IPS DF 6.9 (cell line): ENCODE measurements around the gene CCDC201.
"Not testable (repeated sequence)": the region's sequence is repeated elsewhere in the genome, so short reads cannot be mapped to it uniquely, and the experiment has no call there.

Experiments used
- DNase-seq: peaks from one replicate; pipeline ENCODE4 v3.0.0-alpha.2; 2013; ENCODE audit warnings: low read depth, low spot score
- H3K27ac ChIP-seq: one replicate; pipeline ENCODE4 v1.5.1; 2013; ENCODE audit warnings: low read length, control low read depth
- H3K27me3 ChIP-seq: 2 replicates; pipeline ENCODE4 v1.6.1; 2013; ENCODE audit warnings: mild to moderate bottlenecking, low read length; ENCODE audit not compliant: control insufficient read depth, insufficient read depth
- H3K36me3 ChIP-seq: 2 replicates; pipeline ENCODE4 v1.6.1; 2013; ENCODE audit warnings: low read length; ENCODE audit not compliant: control insufficient read depth, insufficient read depth
- H3K4me1 ChIP-seq: 2 replicates; pipeline ENCODE4 v1.6.1; 2013; ENCODE audit warnings: low read length; ENCODE audit not compliant: control insufficient read depth, insufficient read depth
- H3K4me3 ChIP-seq: 2 replicates; pipeline ENCODE4 v1.5.1; 2013; ENCODE audit warnings: mild to moderate bottlenecking, low read length
- H3K9me3 ChIP-seq: 2 replicates; pipeline ENCODE4 v1.6.1; 2013; ENCODE audit warnings: low read length, inconsistent platforms; ENCODE audit not compliant: control insufficient read depth, insufficient read depth
- WGBS: extraction: QIAGEN DNeasy Blood & Tissue Kit; methylation state at CpG from one replicate; pipeline ENCODE4 v1.1.7; 2013; ENCODE audit warnings: mixed read lengths, missing lambda C conversion rate; ENCODE audit not compliant: insufficient read length, insufficient coverage; 5-methylcytosine and 5-hydroxymethylcytosine counted together

Gene CCDC201

DNA sequence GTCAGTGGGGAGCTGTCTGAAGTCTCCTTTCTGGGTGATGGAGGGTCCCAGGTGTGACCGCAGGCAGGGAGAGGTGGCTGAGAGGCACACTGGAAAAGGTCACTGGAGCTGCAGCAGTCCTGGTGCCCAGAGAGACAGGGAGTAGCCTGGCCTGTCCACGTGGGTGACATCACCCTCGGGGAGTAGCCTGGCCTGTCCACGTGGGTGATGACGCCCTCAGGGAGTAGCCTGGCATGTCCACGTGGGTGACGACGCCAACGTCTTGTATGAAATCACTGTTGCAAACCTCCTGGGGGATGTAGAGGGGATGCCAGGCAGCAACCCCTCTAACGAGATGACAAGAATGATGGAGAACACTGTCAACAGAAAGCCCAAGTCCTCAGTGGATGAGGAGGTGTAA, 19.9 kb downstream of the CCDC201 start:
- H3K27me3 ChIP-seq, H3K27ac ChIP-seq, H3K4me1 ChIP-seq, H3K4me3 ChIP-seq, H3K36me3 ChIP-seq, H3K9me3 ChIP-seq, DNase-seq: not testable (repeated sequence)
- WGBS, result no CpG with 5 or more reads among the region's 10 CpGs

DNA sequence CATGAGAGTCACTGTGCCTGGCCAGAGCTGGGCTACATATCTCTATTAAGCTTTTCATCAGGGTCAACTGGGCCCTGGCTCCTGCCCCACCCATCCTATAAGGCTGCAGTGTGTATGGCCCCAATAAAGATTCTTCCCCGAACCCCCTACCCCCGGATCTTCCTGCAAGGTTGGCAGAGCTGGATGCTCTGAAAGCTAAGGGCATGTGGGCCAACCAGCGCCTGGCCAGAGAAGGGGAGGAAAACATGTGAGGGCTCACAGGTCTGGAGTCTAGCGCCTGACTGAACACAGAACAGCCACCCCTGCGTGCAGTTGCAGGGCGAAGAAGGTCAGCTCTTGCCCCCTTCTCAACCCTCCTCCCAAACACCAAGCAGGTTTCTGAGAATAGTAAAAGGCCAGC, 24.1 kb downstream of the CCDC201 start:
- not testable (repeated sequence) for H3K4me1 ChIP-seq, H3K36me3 ChIP-seq, H3K27me3 ChIP-seq, H3K4me3 ChIP-seq, H3K27ac ChIP-seq, DNase-seq, H3K9me3 ChIP-seq
- no CpG with 5 or more reads among the region's 6 CpGs for WGBS

DNA sequence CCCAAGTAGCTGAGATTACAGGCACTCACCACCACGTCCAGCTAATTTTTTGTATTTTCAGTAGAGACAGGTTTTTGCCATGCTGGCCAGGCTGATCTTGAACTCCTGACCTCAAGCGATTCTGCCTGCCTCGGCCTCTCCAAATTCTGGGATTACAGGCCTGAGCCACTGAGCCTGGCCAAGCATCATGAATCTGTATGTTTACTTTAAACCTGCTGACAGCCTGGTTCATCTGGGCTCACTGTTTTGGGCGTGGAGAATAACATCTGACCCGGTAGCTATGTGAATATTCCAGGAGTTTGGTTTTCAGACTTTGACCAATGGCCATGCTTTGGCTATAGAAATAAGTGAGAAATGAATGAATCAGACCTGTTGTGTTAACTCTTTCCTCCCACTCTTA, 26.3 kb downstream of the CCDC201 start:
- DNase-seq, H3K4me3 ChIP-seq: not testable (repeated sequence)

DNA sequence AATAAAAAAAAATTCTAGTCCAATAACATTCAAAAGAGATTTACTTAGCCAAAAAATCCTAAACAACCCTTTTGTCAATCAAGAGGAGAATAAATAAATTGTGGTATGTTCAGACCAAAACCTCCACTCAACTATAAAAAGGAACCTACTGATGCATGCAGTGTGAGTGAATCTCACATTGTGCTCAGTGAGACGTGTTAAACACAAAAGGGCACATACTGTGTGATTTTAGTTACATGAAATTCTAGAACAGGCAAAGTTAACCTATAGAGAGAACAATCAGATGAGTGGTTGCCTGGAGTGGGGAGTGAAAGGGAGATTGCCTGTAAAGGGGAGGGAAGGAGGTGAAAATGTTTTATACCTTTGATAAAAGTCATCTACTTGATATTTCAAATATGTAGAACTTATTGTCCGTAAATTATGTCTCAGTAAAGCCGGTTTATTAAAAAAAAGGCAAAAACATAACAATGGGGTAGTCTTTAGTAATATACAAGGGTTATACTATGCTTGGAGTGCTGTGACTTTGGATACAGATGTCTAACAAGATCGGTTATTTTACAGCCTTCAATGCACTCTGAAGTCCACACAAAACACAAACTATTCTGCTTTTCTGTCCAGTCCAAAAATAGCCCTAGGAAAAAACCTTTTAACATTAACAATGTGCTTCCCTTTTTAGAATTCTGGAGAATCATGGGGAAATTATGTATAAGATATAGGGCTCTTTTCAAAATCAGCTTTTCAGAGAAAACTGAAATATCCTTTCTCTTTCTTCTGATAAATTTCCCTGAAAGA, 30.8 kb downstream of the CCDC201 start:
- not testable (repeated sequence) for H3K4me3 ChIP-seq, H3K27me3 ChIP-seq, DNase-seq, H3K36me3 ChIP-seq, H3K9me3 ChIP-seq, H3K4me1 ChIP-seq, H3K27ac ChIP-seq
- WGBS, result no CpG with 5 or more reads among the region's 4 CpGs

More for the DNA sequence above, 26.3 kb downstream of the CCDC201 start:
- no CpG with 5 or more reads among the region's 5 CpGs for WGBS
- H3K36me3 ChIP-seq, H3K27me3 ChIP-seq, H3K9me3 ChIP-seq, H3K4me1 ChIP-seq, H3K27ac ChIP-seq: not testable (repeated sequence)

DNA sequence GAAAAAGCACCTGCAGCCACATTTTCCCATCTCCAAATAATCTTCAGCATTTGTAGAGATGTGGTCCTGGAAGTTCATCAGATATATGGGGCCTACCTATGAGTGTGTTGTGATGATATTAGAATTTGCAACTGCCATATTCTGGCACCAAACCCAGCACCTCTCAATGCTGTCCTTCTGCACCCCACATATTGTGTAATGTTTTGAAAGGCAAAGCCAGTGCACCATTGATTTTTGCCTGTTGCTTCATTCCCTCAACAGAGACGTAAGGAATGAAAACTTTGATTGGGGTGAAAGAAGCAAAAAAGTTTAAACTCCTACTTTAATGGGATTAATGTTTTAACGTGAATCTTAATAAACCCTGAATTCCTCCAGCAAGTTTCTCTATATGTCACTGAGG, 34.0 kb downstream of the CCDC201 start:
- WGBS, result no CpG with 5 or more reads among the region's 2 CpGs
- H3K4me1 ChIP-seq, H3K27me3 ChIP-seq, H3K27ac ChIP-seq, H3K4me3 ChIP-seq, H3K9me3 ChIP-seq, DNase-seq, H3K36me3 ChIP-seq: not testable (repeated sequence)

DNA sequence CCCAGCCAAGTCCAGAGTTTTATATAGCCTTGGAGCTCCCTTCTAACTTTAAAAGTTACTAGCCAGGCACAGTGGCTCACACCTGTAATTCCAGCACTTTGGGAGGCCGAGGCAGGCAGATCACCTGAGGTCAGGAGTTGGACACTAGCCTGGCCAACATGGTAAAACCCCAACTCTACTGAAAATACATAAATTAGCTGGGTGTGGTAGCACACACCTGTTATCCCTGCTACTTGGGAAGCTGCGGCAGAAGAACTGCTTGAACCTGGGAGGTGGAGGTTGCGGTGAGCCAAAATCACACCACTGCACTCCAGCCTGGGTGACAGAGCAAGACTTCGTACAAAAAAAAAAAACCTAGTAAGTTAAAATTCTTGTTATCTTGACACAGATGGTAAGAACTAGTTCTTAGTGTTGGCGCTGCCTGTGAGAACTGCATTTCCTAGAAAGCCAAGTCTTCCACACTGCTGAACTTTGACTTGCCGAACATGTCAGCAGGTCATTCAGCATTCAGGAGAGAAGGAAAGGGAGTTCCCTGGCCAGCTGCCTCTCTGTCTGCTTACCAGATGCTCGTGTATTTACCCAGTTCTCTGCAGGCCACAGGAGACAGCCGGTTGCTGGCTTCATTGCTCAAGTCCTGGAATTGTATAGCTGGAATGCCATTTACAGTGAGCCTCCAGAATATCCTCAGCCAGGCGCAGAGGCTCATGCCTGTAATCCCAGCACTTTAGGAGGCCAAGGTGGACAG, 40.3 kb downstream of the CCDC201 start:
- DNase-seq, H3K27me3 ChIP-seq, H3K36me3 ChIP-seq, H3K27ac ChIP-seq, H3K4me3 ChIP-seq, H3K4me1 ChIP-seq, H3K9me3 ChIP-seq: not testable (repeated sequence)
- no CpG with 5 or more reads among the region's 9 CpGs for WGBS

DNA sequence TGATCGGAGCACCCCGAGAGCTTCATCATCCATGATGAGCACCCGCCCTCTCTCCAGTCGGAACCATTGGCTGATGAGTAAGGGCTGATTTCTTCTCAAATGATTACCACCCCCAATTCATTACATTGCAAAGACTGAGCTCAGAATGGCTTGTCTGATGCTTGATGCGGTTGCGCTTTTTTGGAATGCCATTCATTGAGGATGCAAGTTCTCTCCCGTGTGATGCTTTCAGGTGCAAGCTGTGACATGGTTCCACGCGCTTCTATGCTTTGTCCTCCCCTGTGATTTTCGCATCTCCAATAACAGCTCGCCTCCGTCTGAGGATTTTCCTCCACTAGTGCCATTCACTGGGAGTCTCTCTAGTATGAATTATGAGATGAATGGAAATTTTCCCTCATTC, 43.0 kb downstream of the CCDC201 start:
- WGBS, result no CpG with 5 or more reads among the region's 12 CpGs
- not testable (repeated sequence) for H3K9me3 ChIP-seq

DNA sequence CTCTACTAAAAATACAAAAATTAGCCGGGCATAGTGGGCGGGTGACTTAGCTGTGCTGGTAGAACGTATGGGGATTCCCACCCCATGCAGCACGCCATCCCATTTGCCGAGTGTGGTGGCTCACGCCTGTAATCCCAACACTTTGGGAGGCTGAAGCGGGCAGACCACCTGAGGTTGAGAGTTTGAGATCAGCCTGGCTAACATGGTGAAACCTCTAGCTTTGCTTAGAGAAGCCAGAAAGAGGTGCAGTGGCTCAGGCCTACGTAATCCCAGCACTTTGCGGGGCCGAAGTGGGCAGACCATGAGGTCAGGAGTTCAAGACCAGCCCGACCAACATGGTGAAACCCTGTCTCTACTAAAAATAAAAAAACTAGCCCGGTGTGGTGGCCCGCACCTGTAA, 45.2 kb downstream of the CCDC201 start:
- not testable (repeated sequence) for H3K36me3 ChIP-seq, H3K9me3 ChIP-seq, H3K27me3 ChIP-seq, DNase-seq, H3K4me3 ChIP-seq, H3K27ac ChIP-seq, H3K4me1 ChIP-seq
- no CpG with 5 or more reads among the region's 13 CpGs for WGBS

More for the DNA sequence above, 43.0 kb downstream of the CCDC201 start:
- not testable (repeated sequence) for H3K27ac ChIP-seq, H3K4me1 ChIP-seq, H3K36me3 ChIP-seq, H3K27me3 ChIP-seq, H3K4me3 ChIP-seq, DNase-seq

DNA sequence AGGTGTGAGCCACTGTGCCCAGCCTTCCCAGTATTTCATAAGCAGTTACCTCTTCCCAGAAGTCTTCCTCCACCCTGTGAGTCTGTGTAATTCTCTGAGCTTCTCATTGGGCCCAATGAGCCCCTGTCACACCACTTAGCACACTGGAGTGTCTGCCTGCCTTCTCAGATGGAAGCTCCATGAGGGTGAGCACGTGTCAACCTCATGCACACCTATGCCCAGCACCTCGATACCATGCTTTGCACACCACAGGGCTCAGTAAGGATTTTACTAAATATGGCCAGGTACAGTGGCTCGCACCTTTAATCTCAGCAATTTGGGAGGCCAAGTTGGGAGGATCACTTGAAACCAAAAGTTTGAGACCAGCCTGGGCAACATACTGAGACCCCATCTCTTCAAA, 46.3 kb downstream of the CCDC201 start:
- not testable (repeated sequence) for H3K36me3 ChIP-seq, H3K4me1 ChIP-seq, DNase-seq, H3K4me3 ChIP-seq, H3K9me3 ChIP-seq, H3K27ac ChIP-seq, H3K27me3 ChIP-seq
- no CpG with 5 or more reads among the region's 3 CpGs for whole genome bisulfite sequencing

DNA sequence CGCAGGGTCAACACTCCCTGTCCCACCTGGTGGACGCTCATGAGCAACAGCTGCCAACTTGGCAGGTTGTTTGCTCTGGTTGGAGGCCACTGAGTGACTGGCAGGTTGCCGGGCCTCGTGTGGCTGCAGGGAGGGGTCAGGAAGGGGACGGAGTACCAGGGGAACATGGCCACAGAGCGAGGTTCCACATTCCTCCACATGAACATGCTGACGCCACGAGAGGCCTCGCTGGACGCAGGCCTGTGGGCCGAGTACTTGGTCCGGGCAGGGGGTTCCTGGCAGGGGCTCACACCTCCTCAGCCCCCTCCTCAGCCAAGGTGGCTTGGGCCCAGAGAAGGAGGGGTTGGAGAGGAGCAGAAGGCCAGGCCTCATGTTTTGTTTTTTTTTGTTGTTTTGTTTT, 54.1 kb downstream of the CCDC201 start:
- not testable (repeated sequence) for H3K36me3 ChIP-seq, H3K27ac ChIP-seq, DNase-seq, H3K4me1 ChIP-seq, H3K4me3 ChIP-seq, H3K27me3 ChIP-seq, H3K9me3 ChIP-seq
- WGBS, result no CpG with 5 or more reads among the region's 12 CpGs

DNA sequence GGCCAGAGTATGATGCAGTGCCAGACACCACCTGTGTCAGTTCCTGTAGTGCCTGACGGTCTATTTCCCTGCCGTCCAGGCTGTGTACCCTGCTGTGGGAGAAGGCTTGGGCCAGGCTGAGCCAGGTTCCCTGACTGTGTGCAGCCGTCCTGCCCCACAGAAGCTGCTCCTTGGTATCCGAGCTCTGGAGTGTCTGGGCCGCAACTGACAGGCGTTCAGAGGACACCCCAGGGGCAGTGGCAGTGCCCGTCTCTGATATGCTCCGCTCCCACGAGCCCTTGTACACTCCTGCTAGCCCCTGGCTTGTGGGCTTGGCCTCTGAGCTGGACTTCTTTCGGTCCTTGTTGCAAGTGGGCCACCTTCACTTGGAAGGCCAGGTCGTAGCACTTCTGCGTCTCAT, 55.0 kb downstream of the CCDC201 start:
- WGBS, result no CpG with 5 or more reads among the region's 12 CpGs
- H3K4me3 ChIP-seq, H3K36me3 ChIP-seq, H3K4me1 ChIP-seq, DNase-seq, H3K27ac ChIP-seq, H3K9me3 ChIP-seq, H3K27me3 ChIP-seq: not testable (repeated sequence)
